ENCODE results near the gene SRSF11.

The SRSF11 gene

GRCh38 chr1:70222716-70223235 is 1.6 kb downstream of the SRSF11 start:
- no peak for DNase-seq

GRCh38 chr1:70224954-70225353 is 3.8 kb downstream of the SRSF11 start:
- no peak for DNase-seq

- no peak for DNase-seq
Observed at GRCh38 chr1:70227439-70227838, 6.3 kb downstream of the SRSF11 start.

- DNase-seq = no peak
Observed at GRCh38 chr1:70228670-70229069, 7.5 kb downstream of the SRSF11 start.

GRCh38 chr1:70231475-70231874 is 10.3 kb downstream of the SRSF11 start:
- DNase-seq = no peak

GRCh38 chr1:70234733-70235132 is 13.6 kb downstream of the SRSF11 start:
- DNase-seq = no peak

GRCh38 chr1:70239940-70240339 is 18.8 kb downstream of the SRSF11 start:
- no peak for DNase-seq

- DNase-seq = no peak
Observed at GRCh38 chr1:70247122-70247521, 25.9 kb downstream of the SRSF11 start.

- no peak for DNase-seq
Observed at GRCh38 chr1:70247768-70248167, 26.6 kb downstream of the SRSF11 start.

- DNase-seq = no peak
Observed at GRCh38 chr1:70248729-70249128, 27.5 kb downstream of the SRSF11 start.

GRCh38 chr1:70256664-70257063 is 35.5 kb downstream of the SRSF11 start:
- DNase-seq = no peak

GRCh38 chr1:70264839-70265238 is 43.7 kb downstream of the SRSF11 start:
- DNase-seq = no peak

- DNase-seq = no peak
Observed at GRCh38 chr1:70265946-70266345, 44.8 kb downstream of the SRSF11 start.

- DNase-seq = no peak
Observed at GRCh38 chr1:70277875-70278274, 56.7 kb downstream of the SRSF11 start.

- no peak for DNase-seq
Observed at GRCh38 chr1:70278710-70279109, 57.5 kb downstream of the SRSF11 start.

GRCh38 chr1:70284366-70284765 is 63.2 kb downstream of the SRSF11 start:
- DNase-seq = no peak

- no peak for DNase-seq
Observed at GRCh38 chr1:70286453-70286852, 65.3 kb downstream of the SRSF11 start.

- DNase-seq = no peak
Observed at GRCh38 chr1:70288166-70288565, 67.0 kb downstream of the SRSF11 start.

GRCh38 chr1:70290218-70290617 is 69.0 kb downstream of the SRSF11 start:
- DNase-seq = no peak

GRCh38 chr1:70293186-70293843 is 72.1 kb downstream of the SRSF11 start:
- DNase-seq = no peak

GRCh38 chr1:70295749-70296148 is 74.6 kb downstream of the SRSF11 start:
- no peak for DNase-seq

- no peak for DNase-seq
Observed at GRCh38 chr1:70299472-70299871, 78.3 kb downstream of the SRSF11 start.

Data from NCI-H1092 treated with DMSO at 0.1 percent for 48 hours (cell line).